SW 1271 (cell line): ENCODE results near the gene RPS6KA5.

Experiments
- DNase-seq, 2 experiments: peaks; one replicate each; lab custom pipeline; 2025; lab: John Stamatoyannopoulos, UW

Gene RPS6KA5

DNA sequence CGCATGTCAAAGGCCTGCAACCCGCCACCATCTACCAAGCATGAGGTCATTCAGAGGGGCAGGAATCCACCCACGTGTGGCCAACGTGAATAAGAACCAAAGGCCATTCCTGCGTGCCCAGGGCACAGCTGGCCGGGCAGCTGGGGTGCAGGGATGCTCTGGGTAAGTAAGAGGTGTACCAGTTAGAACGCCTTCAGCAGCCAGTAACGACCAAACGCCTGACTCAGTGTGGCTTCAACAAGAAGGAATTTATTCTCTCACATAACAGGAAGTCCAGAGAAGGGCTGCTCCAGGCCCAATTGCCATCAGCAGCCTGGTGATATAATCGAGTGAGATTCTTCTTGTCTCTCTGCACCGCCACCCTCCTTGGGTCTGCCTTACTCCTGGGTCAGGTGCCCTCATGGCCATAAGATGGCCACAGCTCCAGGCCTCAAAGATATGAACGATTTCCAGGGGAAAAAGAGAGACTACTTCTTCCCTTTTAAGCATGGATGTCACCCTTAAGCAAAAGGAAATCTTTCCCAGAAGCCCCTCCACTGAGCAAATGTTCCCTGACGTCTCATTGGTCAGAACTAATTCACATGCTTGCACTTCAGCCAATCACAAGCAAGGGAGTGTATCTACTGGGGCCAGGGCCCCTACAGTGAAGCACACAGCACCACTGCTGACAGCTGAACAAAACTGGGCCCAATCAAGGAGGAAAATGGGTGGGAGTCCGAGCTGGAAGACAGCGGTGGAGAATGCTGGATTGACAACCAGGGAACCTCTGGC lies 251.5 kb downstream of the RPS6KA5 start:
- DNase-seq: no peak

DNA sequence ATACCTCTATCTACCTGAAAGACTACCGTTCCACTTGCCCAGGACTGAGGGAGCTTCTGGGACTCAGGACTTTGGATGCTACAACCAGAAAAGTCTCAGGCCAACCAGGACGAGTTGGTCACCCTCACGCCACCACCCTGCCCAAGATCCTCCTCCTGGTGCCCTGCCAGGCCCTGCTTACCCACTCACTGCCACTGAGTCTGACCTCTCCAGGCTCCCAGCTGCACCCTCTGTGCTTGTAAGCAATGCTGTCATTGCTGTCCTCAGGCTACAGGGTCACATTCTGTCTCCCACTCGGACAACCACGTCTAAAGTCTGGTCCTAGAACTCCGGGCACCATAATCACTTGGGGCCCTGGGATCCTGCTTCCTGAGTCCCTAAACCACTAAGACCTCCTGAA lies 253.4 kb downstream of the RPS6KA5 start:
- no peak for DNase-seq

DNA sequence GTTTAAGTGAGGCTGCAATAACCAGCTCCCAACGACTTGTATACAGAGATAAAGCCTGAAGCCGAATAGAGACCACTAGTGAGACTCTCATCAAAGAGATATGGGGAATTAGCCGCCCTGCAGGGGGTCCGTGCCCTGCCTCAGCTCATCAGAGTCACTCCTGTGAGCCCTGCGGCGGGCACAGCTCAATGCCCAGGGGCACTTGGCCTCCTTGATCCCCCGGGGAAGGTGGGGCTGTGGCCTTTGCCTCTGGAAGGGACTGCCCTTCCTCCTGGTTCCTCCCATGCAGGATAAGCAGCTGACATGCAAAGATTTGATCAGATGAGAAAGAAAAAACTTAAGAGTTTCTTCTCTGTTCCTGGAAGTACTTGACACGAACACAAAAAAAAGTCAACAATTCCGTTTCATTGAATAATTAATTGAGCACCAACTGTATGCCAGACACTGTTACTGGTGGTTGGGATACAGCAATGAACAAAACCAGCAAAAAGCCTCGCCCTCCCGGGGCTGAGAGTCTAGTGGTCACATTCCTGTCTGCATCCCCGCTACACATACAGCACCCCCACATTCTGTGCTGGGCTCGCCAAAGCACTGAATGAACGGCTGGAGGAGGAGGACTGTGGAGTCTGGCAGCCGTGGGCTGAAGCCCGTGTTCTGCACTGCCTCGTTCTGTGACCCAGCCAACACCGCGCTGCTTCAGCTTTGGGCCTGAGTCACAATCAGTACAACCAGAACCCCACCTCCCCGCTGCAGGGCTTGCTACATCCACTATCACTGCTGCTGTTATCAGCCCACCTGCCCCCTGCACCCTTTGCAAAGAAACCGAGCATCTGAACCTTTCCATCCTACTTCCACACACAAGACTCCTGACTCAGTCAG lies 254.5 kb downstream of the RPS6KA5 start:
- no peak for DNase-seq

DNA sequence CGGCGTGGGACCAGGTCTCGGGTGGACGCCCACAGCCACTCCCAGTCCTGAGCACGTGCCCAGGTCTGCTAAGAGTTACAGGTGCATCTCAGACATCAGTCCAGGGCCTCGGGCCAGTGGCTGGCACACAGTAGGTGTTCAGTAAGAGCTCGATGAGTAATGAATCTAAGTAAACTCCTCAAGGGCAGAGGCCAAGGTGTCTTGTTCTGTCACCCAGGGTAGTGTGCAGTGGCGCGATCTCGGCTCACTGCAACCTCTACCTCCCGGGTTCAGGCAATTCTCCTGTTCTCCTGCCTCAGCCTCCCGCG lies 255.4 kb downstream of the RPS6KA5 start:
- DNase-seq: no peak

DNA sequence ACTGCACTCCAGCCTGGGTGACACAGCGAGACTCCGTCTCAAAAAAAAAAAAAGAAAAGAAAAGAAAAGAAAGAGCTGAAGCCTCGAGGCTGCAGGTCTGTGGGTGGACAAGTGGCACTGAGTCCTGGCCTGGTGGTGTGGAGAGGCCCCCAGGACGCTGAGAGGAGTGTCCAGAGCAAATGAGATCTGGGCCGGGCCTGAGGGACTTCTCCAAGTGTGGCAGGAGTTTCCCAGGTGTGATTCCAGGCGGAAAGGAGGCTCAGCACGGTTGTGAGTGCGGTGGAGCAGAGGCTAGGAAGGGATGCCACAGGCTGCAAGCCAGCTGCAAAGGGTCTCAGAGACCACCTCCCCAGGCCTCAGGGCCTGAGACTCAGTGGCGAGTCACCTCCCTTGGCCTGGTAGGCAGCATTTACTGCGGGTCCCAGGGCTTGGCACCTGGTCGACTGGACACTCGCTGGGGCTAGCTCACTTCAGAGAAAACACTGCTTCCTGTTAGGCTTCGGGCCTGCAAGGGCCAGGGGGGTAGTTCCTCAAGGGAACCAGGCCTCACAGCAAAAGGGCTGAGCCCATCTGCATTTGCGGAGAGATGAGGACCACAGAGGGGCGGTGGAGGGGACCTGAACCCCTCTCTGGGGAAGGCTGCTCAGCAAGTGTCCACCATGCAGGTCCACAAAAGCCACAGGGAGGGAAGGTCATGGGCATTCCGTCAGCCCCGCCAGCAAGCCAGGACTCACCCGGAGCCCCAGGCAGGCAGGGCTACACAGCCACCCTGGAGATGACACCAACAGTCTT lies 256.0 kb downstream of the RPS6KA5 start:
- no peak for DNase-seq

DNA sequence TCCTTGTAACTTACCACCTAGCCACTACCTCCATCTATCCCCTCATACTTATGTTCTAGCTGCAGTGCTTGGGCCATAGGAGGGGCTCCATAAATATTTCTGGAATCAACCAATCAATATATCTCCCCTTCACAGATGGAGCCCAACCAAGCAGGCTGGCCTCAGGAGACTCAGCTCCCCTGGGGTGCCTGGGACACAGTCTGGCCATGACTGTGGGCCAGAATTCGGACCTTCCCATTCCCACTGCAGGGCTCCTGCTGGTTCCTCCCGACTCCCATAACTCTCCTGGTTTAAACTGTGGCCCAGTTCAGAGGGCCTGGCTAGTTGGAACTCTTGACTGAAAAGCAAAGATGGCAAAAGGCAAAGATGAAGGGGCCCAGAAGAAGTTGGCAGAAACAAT lies 257.2 kb downstream of the RPS6KA5 start:
- DNase-seq: no peak

DNA sequence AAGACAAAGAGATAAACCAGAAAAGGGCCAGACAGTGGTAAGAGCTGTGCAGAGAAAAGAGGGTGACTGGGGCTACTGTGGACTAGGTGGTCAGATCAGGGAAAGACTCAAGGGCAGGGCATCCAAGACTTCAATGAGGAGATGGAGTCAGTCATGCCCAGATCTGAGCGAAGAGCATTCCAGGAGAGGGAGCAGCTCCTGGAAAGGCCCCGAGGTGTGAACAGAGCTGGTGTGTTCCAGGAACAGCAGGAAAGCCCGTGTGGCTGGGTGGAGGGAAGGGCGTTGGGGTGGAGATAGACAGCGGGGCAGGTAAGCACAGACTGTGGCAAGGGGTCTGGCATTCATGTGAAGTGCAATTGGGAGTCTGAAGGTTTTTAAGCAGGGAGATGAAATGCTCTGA lies 261.0 kb downstream of the RPS6KA5 start:
- DNase-seq: no peak

DNA sequence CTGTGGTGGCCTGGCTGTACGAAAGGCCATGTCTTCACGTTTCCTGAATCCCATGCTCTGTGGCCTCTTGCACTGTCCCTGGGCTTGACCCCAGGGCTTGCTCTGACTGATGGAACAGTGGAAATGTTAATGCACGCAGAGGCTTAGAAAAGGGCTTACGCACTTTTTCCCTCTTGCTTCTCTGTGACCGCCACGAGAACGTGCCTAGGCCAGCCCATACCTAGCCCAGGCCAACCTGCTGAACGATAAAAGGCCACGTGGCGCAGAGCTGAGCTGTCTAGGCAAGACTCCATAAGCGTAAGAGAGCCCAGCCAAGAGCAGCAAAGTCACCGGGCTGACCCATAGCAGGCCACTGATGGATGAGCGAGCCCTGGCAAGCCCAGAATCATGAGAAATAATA lies 262.5 kb downstream of the RPS6KA5 start:
- DNase-seq: no peak
